HG02852 (cell line): Measurements from ENCODE around the gene CNR2.
A peak's percentile ranks its signal among the peaks of the same experiment; 100 is the strongest.
"Not testable (repeated sequence)": the region's sequence is repeated elsewhere in the genome, so short reads cannot be mapped to it uniquely, and the experiment has no call there.

Source experiments
- ATAC-seq: cut with Tn5 transposase; IDR thresholded peaks from one replicate; pipeline ENCODE4 v1.9.1; 2021; ENCODE audit warnings: mild to moderate bottlenecking, moderate library complexity; ENCODE audit not compliant: unreplicated experiment

The CNR2 gene

DNA sequence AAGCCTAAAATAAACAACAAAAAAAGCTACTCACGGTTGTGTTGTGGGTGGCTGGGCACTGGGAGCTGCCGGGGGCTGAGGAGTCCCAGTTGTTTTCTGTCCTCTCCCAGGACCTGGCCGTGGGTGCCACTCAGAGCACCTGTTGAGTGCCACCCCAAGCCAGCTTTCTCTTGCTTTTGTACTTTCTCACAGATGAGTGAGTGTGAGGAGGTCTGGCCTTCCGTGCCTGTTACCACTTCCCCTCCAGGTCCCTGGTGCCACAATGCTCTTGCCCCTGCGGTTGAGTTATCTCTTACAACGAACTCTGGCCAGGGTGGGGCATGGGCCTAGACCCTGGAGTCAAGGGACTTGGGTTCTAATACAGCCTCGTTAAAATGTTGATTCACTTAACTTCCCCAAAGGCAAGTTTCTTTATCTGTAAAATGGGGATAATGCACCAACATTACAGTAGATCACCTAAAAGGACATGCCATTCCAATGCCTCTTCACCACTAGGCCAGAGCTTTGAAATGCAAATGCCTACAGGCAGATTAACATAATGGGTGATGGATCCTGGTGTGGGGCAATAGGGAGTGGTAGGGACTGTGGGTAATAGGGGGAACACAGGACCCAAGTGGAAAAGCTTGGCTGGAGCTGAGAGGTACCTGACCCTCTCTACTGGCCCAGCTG is at the start of gene CNR2:
CNR2 (minus strand) TSS at position 151 of the 669 bp plus-strand sequence. CDS start 37,745 bp downstream, outside the sequence.
- no peak for ATAC-seq

- ATAC-seq = no peak
Observed at GRCh38 chr1:23960291-23961020, 47.3 kb upstream of the CNR2 start.

- peak; percentile 74 for ATAC-seq
Observed at GRCh38 chr1:23959461-23960290, 46.5 kb upstream of the CNR2 start, which contains the start of gene PNRC2. PNRC2 (plus strand) TSS chr1:23959828; CDS start chr1:23961458, 1,630 bp downstream.

DNA sequence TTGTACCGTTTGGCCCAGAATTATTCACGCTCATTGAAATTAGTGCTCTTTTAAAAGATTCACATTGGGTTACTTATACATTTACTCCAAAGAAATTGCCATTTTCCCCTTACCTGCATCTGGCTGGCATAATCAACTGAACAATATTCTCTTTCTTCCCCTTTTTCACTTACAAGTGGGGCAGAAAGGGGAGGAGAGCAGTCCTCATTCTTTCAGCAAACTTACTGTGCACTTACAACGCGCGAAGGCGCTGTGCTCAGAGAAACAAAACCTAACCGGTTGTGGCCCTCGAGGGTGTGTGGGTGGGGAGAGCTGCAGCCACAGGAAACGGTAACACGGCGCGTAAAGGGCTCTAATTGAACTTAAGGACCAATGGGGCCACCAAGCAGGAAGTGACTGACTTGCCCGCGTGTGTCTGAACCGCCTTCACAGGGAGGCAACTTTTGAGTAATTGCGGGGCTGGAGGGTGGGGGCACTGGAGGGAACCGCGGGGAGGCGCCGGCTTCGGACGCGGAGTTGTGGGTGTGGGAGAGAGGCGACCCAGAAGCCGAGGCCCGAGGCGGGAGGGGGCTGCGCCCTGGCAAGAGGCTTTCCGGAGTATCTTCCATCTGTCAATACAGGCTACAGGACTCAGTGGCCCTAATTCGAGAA is 45.8 kb upstream of the CNR2 start:
- ATAC-seq = peak; percentile 63

DNA sequence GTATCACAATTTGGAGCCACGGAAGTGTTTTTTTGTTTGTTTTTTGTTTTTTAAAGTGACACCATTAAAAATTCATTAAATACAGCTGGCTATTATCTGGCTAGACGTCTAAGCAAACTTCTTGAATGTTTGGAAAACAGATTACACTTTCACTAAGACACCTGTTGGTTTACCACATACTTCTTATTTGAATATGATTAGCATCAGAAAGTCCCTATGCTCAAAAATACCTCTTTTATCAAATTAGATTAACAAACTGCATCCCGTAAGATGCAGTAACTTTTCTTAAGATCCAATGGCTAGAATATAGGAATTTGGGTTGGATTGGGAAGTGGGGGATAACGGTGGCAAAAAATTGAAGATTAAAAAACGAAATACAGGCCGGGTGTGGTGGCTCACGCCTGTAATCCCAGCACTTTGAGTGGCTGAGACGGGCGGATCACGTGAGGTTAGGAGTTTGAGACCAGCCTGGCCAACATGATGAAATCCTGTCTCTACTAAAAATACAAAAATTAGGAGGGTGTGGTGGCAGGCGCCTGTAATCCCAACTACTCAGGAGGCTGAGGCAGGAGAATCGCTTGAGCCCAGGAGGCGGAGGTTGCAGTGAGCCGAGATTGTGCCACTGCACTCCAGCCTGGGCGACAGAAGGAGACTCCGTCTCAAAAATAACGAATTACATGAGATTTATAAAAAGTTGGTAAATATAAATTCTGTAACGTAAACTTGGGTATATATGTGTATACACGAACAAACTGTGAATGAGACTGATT is 45.1 kb upstream of the CNR2 start:
- ATAC-seq = not testable (repeated sequence)

DNA sequence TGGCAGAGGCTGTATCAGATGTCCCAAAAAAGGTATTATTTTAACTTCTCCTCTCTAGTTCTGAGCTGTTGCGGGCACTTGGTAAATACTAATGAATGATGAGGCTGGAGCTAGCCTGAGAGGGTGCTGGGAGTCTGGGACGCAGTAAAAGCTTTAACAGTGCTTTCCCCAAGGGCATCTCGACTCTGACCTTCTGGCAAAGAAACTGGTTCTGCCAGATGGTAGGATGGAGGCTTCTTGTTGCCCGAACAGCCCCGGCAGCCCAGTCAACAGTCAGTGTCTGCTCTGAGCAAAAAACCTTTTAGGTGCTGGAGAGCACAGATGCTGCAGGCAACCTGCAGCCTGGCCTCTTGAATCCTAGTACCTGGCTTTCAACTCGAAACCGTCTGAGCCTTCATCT is 43.9 kb upstream of the CNR2 start:
- ATAC-seq = no peak

- ATAC-seq = no peak
Observed at GRCh38 chr1:23953020-23953419, 39.9 kb upstream of the CNR2 start.

DNA sequence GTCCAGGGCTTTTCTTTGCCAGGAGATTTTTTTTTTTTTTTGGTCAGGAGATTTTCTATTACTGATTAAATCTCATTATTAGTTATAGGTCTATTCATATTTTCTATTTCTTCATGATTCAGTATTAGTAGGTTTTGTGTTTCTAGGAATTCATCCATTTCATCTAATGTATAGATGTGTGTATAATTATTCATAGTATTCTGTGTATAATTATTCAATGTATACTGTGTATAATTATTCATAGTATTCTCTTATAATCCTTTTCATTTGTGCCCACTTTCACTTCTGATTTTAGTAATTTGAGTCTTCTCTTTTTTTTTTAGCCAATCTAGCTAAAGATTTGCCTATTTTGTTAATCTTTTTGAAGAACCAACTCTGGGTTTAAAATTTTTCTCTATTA is 34.2 kb upstream of the CNR2 start:
- ATAC-seq = no peak

GRCh38 chr1:23936481-23937176 is 23.5 kb upstream of the CNR2 start:
- ATAC-seq = no peak

GRCh38 chr1:23931491-23931880 is 18.3 kb upstream of the CNR2 start:
- ATAC-seq = no peak

- ATAC-seq = no peak
Observed at GRCh38 chr1:23930861-23931490, 17.8 kb upstream of the CNR2 start.

DNA sequence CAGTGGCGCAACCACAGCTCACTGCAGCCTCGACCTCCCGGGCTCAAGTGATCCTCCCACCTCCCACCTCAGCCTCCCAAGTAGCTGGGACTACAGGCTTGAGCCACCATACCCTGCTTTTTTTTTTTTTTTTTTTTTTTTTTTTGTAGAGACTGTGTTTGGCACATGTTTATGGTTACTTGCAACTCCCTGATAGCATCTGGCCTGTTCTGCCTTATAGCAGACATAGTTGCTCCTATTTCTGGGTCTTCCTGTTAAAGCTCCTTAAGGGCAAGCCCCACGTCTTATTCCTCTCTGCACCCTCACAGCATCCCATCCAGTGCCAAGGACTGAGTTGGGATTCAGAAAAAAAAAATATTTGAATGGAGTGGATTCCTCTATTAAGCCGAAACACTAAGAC is 17.1 kb upstream of the CNR2 start:
- ATAC-seq = no peak

DNA sequence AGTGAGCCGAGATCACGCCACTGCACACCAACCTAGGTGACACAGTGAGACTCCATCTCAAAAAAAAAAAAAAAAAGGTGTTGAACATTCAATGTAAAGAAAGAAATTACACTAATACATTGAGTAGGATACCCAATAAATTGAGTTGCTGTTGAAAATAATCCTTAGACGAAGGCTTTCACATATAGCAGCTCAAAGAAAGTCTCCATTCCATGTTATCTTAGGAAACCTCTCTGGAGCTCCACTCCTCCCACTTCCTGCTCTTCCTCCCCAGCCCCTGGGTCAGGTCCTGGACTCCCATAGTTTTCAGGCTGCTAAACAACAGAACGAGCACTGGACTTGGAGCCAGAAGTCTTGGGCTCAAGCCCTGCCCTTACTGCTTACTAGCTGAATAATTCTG is 15.6 kb upstream of the CNR2 start:
- no peak for ATAC-seq

- ATAC-seq = no peak
Observed at GRCh38 chr1:23927097-23927496, 13.9 kb upstream of the CNR2 start.

GRCh38 chr1:23925279-23925678 is 12.1 kb upstream of the CNR2 start:
- no peak for ATAC-seq

GRCh38 chr1:23924601-23925000 is 11.4 kb upstream of the CNR2 start:
- ATAC-seq = no peak

DNA sequence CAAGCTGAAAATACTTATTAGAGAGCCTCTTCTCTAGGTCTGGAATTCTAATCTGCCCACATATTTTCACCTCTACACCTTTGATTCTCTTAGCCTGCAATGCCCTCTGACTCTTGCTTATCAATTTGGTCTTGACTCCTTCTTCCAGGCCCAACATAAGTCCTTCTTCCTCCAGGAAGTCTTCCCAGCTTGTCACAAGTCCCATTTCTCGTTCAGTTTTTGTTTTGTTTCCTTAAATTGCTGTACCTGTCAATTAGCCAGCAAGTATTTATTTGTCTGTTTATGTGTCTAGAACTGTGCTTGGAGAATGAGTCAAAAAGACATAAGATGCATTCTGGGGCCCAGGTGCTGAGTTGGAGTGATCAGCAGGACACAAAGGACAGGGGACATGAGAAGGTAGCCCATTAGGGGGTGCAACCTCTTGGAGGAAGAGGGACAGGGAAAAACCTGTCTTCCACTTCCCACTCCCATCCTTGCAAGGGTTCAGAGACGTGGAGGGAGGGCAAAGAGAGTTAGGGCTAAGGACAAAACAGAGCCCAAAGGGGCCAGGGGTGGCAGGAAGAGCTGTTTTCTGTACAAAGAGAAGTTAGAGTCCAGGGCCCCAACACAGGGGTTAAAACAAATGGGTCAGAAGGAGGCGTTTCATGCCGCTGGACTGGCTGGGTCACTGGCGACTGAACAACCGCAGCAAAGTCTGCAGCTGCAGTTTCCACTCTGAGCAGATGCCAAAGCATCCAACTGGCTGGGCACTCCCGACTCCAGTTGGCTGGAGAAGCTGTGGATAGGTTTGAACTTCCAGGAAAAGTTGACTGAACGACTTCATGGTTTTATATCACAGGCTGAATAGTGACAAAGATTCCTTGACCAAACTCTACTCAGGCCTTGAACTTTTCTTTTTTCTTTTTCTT is 10.7 kb upstream of the CNR2 start:
- no peak for ATAC-seq

GRCh38 chr1:23922321-23922943 is 9.3 kb upstream of the CNR2 start:
- no peak for ATAC-seq
